ENCODE measurements around the gene PAPPA. TPM values are rescaled to one million over a fixed set of nuclear protein-coding genes. Genes with fewer than 3 reads are reported as not detected.
A peak's percentile ranks its signal among the peaks of the same experiment; 100 is the strongest.

Gene PAPPA
- total and polyA plus RNA-seq, 11 donors = 0.23 to 8.5 (median 2.1) TPM

GRCh38 chr9:116233160-116233530 is 79.6 kb downstream of the PAPPA start:
- Histone ChIP-seq H3K27me3 (no peaks in the 10 kb centered on the region), H3K36me3 (no peaks in the 10 kb centered on the region), H3K4me3 (no peak overlapping the region), H3K27ac (no peak overlapping the region), H3K9me3 (no peaks in the 10 kb centered on the region), H3K4me1 (peaks cover 0 to 9% (median 0%) of the 10 kb centered on the region in 12 donors)
- DNase-seq (no peak), ATAC-seq (no peak)
- no peak for TF ChIP-seq CTCF (IDR thresholded peaks at IDR 0.05)
- no peak for TF ChIP-seq POLR2A (IDR thresholded peaks at IDR 0.05)
- intact Hi-C loops (cut with DNase I) = no loop called here
- 91 to 93% (median 92%) methylated on average over 3 of the region's 3 CpGs for WGBS, 4 donors

GRCh38 chr9:116234081-116234480 is 80.5 kb downstream of the PAPPA start:
- no peaks in the 10 kb centered on the region for H3K27me3 ChIP-seq
- TF ChIP-seq POLR2A (IDR thresholded peaks at IDR 0.05) = no peak
- TF ChIP-seq CTCF (IDR thresholded peaks at IDR 0.05) = no peak
- DNase-seq (peak in 2 of 5 donors; percentile 10 to 38), ATAC-seq (peak in 2 of 4 donors; percentile 53 to 88)
- intact Hi-C loops (cut with DNase I) = no loop called here
- no peak overlapping the region for H3K27ac ChIP-seq
- WGBS, 4 donors = 39 to 54% (median 49%) methylated on average over 4 of the region's 4 CpGs
- peaks cover 0 to 9% (median 0%) of the 10 kb centered on the region in 12 donors for H3K4me1 ChIP-seq
- H3K4me3 ChIP-seq = no peak overlapping the region
- no peaks in the 10 kb centered on the region for H3K36me3 ChIP-seq
- no peaks in the 10 kb centered on the region for H3K9me3 ChIP-seq

- no peak for ATAC-seq
- intact Hi-C loops (cut with DNase I) = no loop called here
- no peak for DNase-seq
These were observed 83.4 kb downstream of the PAPPA start for GRCh38 chr9:116236979-116237378.

GRCh38 chr9:116237456-116237855 is 83.9 kb downstream of the PAPPA start:
- Histone ChIP-seq H3K9me3 (no peaks in the 10 kb centered on the region), H3K36me3 (no peaks in the 10 kb centered on the region), H3K4me3 (no peak overlapping the region), H3K27me3 (no peaks in the 10 kb centered on the region), H3K4me1 (peaks cover 0 to 9% (median 0%) of the 10 kb centered on the region in 12 donors), H3K27ac (no peak overlapping the region)
- intact Hi-C loops (cut with DNase I) = no loop called here
- TF ChIP-seq CTCF (IDR thresholded peaks at IDR 0.05) (no peak), POLR2A (IDR thresholded peaks at IDR 0.05) (no peak)
- 83 to 94% (median 87%) methylated on average over 4 of the region's 4 CpGs for WGBS, 4 donors
- ATAC-seq = no peak
- no peak for DNase-seq

More at GRCh38 chr9:116236979-116237378, 83.4 kb downstream of the PAPPA start:
- Histone ChIP-seq H3K9me3 (no peaks in the 10 kb centered on the region), H3K36me3 (no peaks in the 10 kb centered on the region), H3K27ac (no peak overlapping the region), H3K4me3 (no peak overlapping the region), H3K4me1 (peaks cover 0 to 9% (median 0%) of the 10 kb centered on the region in 12 donors), H3K27me3 (no peaks in the 10 kb centered on the region)
- TF ChIP-seq POLR2A (IDR thresholded peaks at IDR 0.05) (no peak), CTCF (IDR thresholded peaks at IDR 0.05) (no peak)
